GM21447 (cell line): ENCODE measurements around the gene C14orf132.
"Not testable (repeated sequence)": the region's sequence is repeated elsewhere in the genome, so short reads cannot be mapped to it uniquely, and the experiment has no call there.

ENCODE experiments used
- ATAC-seq: cut with Tn5 transposase; IDR thresholded peaks from one replicate; pipeline ENCODE4 v1.9.1; 2021; ENCODE audit not compliant: unreplicated experiment

The C14orf132 gene

GRCh38 chr14:96058576-96059200 is 19.5 kb downstream of the C14orf132 start:
- no peak for ATAC-seq

- no peak for ATAC-seq
These were observed 20.5 kb downstream of the C14orf132 start for GRCh38 chr14:96059519-96060135.

- ATAC-seq: no peak
These were observed 21.2 kb downstream of the C14orf132 start for GRCh38 chr14:96060186-96060933.

GRCh38 chr14:96062010-96062409 is 22.8 kb downstream of the C14orf132 start:
- ATAC-seq: no peak

GRCh38 chr14:96062506-96062905 is 23.3 kb downstream of the C14orf132 start:
- no peak for ATAC-seq

GRCh38 chr14:96064866-96065265 is 25.7 kb downstream of the C14orf132 start:
- ATAC-seq: no peak

GRCh38 chr14:96065661-96066459 is 26.7 kb downstream of the C14orf132 start:
- no peak for ATAC-seq

- no peak for ATAC-seq
These were observed 27.8 kb downstream of the C14orf132 start for GRCh38 chr14:96066976-96067375.

- ATAC-seq: no peak
These were observed 29.1 kb downstream of the C14orf132 start for GRCh38 chr14:96067985-96068930.

GRCh38 chr14:96069421-96069820 is 30.3 kb downstream of the C14orf132 start:
- ATAC-seq: no peak

GRCh38 chr14:96071561-96071960 is 32.4 kb downstream of the C14orf132 start:
- ATAC-seq: no peak

- ATAC-seq: no peak
These were observed 32.9 kb downstream of the C14orf132 start for GRCh38 chr14:96072076-96072475.

GRCh38 chr14:96072746-96073145 is 33.6 kb downstream of the C14orf132 start:
- no peak for ATAC-seq

GRCh38 chr14:96073260-96074039 is 34.3 kb downstream of the C14orf132 start:
- not testable (repeated sequence) for ATAC-seq

GRCh38 chr14:96077983-96078624 is 38.9 kb downstream of the C14orf132 start:
- no peak for ATAC-seq

GRCh38 chr14:96078625-96079016 is 39.5 kb downstream of the C14orf132 start:
- no peak for ATAC-seq

GRCh38 chr14:96079066-96079465 is 39.9 kb downstream of the C14orf132 start:
- no peak for ATAC-seq

GRCh38 chr14:96080571-96080970 is 41.4 kb downstream of the C14orf132 start:
- ATAC-seq: no peak

GRCh38 chr14:96081224-96081623 is 42.1 kb downstream of the C14orf132 start:
- ATAC-seq: no peak
